Uterus (tissue), 2 donors: ENCODE data around the gene KCNQ1.

Source experiments
- POLR2A ChIP-seq, 2 donors: fragments of 450-650 bp; IDR thresholded peaks; one replicate each; pipeline ENCODE4 v1.6.1; 2016; ENCODE audit warnings: antibody characterized with exemption in 2 of 2, mild to moderate bottlenecking in 1 of 2, moderate library complexity in 1 of 2
- TF ChIP-seq, protein P1 (sequence below), 4 experiments: fragments of 200-600 bp in 2 of 4; fragments of 450-650 bp in 2 of 4; sonication (generic) in 2 of 4; IDR thresholded peaks; one replicate each; pipeline ENCODE4 v1.5.1; 2016 to 2019; ENCODE audit warnings: antibody characterized with exemption in 4 of 4, mild to moderate bottlenecking in 2 of 4, moderate library complexity in 1 of 4

DNA sequence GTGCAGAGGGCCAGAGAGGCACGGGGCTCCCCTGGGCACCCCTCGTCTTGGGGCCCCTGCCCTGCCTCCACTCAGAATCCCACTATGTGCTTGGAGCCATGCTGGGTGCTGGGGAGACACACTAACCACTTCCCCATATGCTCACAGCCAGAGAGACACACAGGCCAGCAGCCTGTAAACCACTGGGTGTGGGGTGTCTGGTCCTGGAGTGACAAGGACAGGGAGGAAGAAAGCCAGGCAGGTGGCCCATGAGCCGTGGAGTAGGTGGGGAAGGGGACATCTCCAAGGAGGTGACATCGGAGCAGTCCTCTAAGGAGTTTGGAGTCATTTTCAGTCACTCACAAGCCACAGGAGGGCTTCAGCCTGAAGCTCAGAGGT, 381.9 kb downstream of the KCNQ1 start:
- TF ChIP-seq POLR2A (IDR thresholded peaks at IDR 0.05) = no peak
- TF ChIP-seq, protein P1, sequence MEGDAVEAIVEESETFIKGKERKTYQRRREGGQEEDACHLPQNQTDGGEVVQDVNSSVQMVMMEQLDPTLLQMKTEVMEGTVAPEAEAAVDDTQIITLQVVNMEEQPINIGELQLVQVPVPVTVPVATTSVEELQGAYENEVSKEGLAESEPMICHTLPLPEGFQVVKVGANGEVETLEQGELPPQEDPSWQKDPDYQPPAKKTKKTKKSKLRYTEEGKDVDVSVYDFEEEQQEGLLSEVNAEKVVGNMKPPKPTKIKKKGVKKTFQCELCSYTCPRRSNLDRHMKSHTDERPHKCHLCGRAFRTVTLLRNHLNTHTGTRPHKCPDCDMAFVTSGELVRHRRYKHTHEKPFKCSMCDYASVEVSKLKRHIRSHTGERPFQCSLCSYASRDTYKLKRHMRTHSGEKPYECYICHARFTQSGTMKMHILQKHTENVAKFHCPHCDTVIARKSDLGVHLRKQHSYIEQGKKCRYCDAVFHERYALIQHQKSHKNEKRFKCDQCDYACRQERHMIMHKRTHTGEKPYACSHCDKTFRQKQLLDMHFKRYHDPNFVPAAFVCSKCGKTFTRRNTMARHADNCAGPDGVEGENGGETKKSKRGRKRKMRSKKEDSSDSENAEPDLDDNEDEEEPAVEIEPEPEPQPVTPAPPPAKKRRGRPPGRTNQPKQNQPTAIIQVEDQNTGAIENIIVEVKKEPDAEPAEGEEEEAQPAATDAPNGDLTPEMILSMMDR (IDR thresholded peaks at IDR 0.05) = no peak
